Heart left ventricle (tissue), 16 donors: ENCODE measurements around the gene NKX3-2. TPM values are rescaled to one million over a fixed set of nuclear protein-coding genes. Genes with fewer than 3 reads are reported as not detected.

Experiments
- ATAC-seq, 4 donors: fragments of 200-7000 bp; cut with Tn5 transposase; one replicate each; pipeline ENCODE4 v1.9.1; 2020 to 2022; ENCODE audit warnings: moderate library complexity in 4 of 4, mild to moderate bottlenecking in 3 of 4, moderate number of reproducible peaks in 1 of 4
- DNase-seq, 5 donors: peaks; one replicate each; pipeline ENCODE4 v3.0.0-alpha.2; 2020
- H3K27ac ChIP-seq, 12 donors: fragments of 200-600 bp; sonication (generic) in 4 of 12; one replicate each; pipeline versions ENCODE4 v1.5.0 to v1.8.0; 2016 to 2022; ENCODE audit warnings: mild to moderate bottlenecking in 2 of 12
- H3K27me3 ChIP-seq, 9 donors: fragments of 200-600 bp; sonication (generic) in 2 of 9; one replicate each; pipeline versions ENCODE4 v1.5.1 to v1.8.0; 2016 to 2022; ENCODE audit warnings: mild to moderate bottlenecking in 3 of 9
- H3K36me3 ChIP-seq, 9 donors: fragments of 200-600 bp; sonication (generic) in 2 of 9; one replicate each; pipeline versions ENCODE4 v1.5.0 to v1.8.0; 2018 to 2022; ENCODE audit warnings: mild to moderate bottlenecking in 2 of 9
- H3K4me1 ChIP-seq, 12 donors: fragments of 200-600 bp; sonication (generic) in 4 of 12; one replicate each; pipeline versions ENCODE4 v1.5.0 to v1.8.0; 2016 to 2022; ENCODE audit warnings: mild to moderate bottlenecking in 3 of 12
- H3K4me3 ChIP-seq, 12 donors: fragments of 200-600 bp; sonication (generic) in 4 of 12; one replicate each; pipeline versions ENCODE4 v1.5.0 to v1.8.0; 2017 to 2022; ENCODE audit warnings: mild to moderate bottlenecking in 9 of 12, moderate library complexity in 4 of 12
- H3K9me3 ChIP-seq, 12 donors: fragments of 200-600 bp; sonication (generic) in 4 of 12; one replicate each; pipeline versions ENCODE4 v1.5.0 to v1.8.0; 2016 to 2022; ENCODE audit warnings: mild to moderate bottlenecking in 1 of 12
- CTCF ChIP-seq, 12 donors: fragments of 200-600 bp; sonication (generic) in 4 of 12; IDR thresholded peaks; one replicate each; pipeline versions ENCODE4 v1.5.0 to v1.8.0; 2018 to 2022; ENCODE audit warnings: antibody characterized with exemption in 12 of 12, mild to moderate bottlenecking in 5 of 12
- POLR2A ChIP-seq, 2 donors: fragments of 450-650 bp; IDR thresholded peaks; one replicate each; pipeline ENCODE4 v1.6.1; 2017; ENCODE audit warnings: antibody characterized with exemption in 2 of 2, mild to moderate bottlenecking in 2 of 2, moderate library complexity in 2 of 2
- WGBS, 4 donors: extraction: QIAGEN DNeasy Blood & Tissue Kit in 2 of 4; methylation state at CpG; one replicate each; pipeline versions ENCODE4 v1.1.5 to v1.1.7; 2013 to 2018; 5-methylcytosine and 5-hydroxymethylcytosine counted together
- intact Hi-C, 10 donors: fragments of 100-400 bp; cut with DNase I; formaldehyde crosslinking; loops; one replicate each; pipeline versions ENCODE4 v1.11.1 to v1.14.2; 2022
- polyA plus RNA-seq, 2 donors: library from polyadenylated mRNA; stranded (reverse); fragments of 200-250 nt; gene quantifications; one replicate each; pipeline ENCODE4 v1.2.3, GENCODE V29; 2013
- total RNA-seq, 9 donors: library from RNA; depleted of rRNA in 2 of 9; stranded (reverse); fragments of >200 nt in 2 of 9; fragmentation: NEBNext Ultra II Directional in 3 of 9; extraction: Animal tissue kit (Norgen Biotek cat#: 25700) in 3 of 9; gene quantifications; one replicate each; pipeline versions ENCODE4 v1.1.0 to v1.2.4, GENCODE V29; 2016 to 2023
- donor health status: ischemic (EF 13 %, LVEDD 7.1; RV severe dilation, severe dysfunction).
- donor health status: healthy with polysubstance abuse.
- donor health status: DM: no; HTN: yes; CAD: no.
- donor health status: DM: no; HTN: no; CAD: no.
- donor health status: ischemic (EF 25% LVEDD 6.9; RV normal size, moderate dysfunction).
- donor health status: ischemic (EF 25% LVEDD 5.7; RV mildly dilated, moderate dysfunction).
- donor health status: healthy.
- donor health status: DM: yes; HTN: yes; CAD: no.
- donor health status: ischemic (EF 35%, LVEDD 5.7; RV mildly dilated, moderate dysfunction).
- donor health status: nonischemic (EF 11% LVEDD 7.7; RV severe dilation, severe dysfunction).
- donor health status: DM: yes; HTN: yes; CAD: no.
- donor health status: PGD.
- donor health status: ischemic (EF 29% LVEDD 5.4; RV normal size, mild dysfunction).
- donor health status: nonischemic (EF 23%, LVEDD 6.1; RV moderate dilation, normal function).

NKX3-2 gene
- total and polyA plus RNA-seq, 11 donors = 0.11 to 0.25 (median 0.16) TPM; not detected in 8

GRCh38 chr4:13533670-13534343 lies 10.5 kb downstream of the NKX3-2 start:
- intact Hi-C loops = no loop called here
- H3K4me3 ChIP-seq = no peak overlapping the region
- H3K27me3 ChIP-seq = peaks cover 67 to 99% (median 96%) of the 10 kb centered on the region in 9 donors
- no peak overlapping the region for H3K27ac ChIP-seq
- ATAC-seq = no peak
- no peak for TF ChIP-seq POLR2A (IDR thresholded peaks at IDR 0.05)
- TF ChIP-seq CTCF (IDR thresholded peaks at IDR 0.05) = no peak
- no peaks in the 10 kb centered on the region for H3K9me3 ChIP-seq
- 7 to 10% (median 8%) methylated on average over 12 to 13 of the region's 13 CpGs for WGBS, 4 donors
- peaks cover 0 to 27% (median 1%) of the 10 kb centered on the region in 12 donors for H3K4me1 ChIP-seq
- no peak for DNase-seq
- no peaks in the 10 kb centered on the region for H3K36me3 ChIP-seq

- Histone ChIP-seq H3K4me3 (no peak overlapping the region), H3K4me1 (peaks cover 0 to 31% (median 4%) of the 10 kb centered on the region in 12 donors), H3K27me3 (peaks cover 65 to 99% (median 96%) of the 10 kb centered on the region in 9 donors), H3K9me3 (no peaks in the 10 kb centered on the region), H3K36me3 (no peaks in the 10 kb centered on the region), H3K27ac (no peak overlapping the region)
- ATAC-seq (no peak), DNase-seq (no peak)
- intact Hi-C loops = no loop called here
- TF ChIP-seq CTCF (IDR thresholded peaks at IDR 0.05) (no peak), POLR2A (IDR thresholded peaks at IDR 0.05) (no peak)
- 18 to 22% (median 21%) methylated on average over 8 of the region's 8 CpGs for WGBS, 4 donors
Measured at GRCh38 chr4:13531625-13531998, 12.7 kb downstream of the NKX3-2 start.

- TF ChIP-seq POLR2A (IDR thresholded peaks at IDR 0.05) (no peak), CTCF (IDR thresholded peaks at IDR 0.05) (no peak)
- Histone ChIP-seq H3K36me3 (no peaks in the 10 kb centered on the region), H3K4me3 (no peak overlapping the region), H3K9me3 (no peaks in the 10 kb centered on the region), H3K27ac (no peak overlapping the region), H3K4me1 (peaks cover 0 to 31% (median 4%) of the 10 kb centered on the region in 12 donors), H3K27me3 (peaks cover 63 to 99% (median 96%) of the 10 kb centered on the region in 9 donors)
- 4 to 5% (median 4%) methylated on average over 35 of the region's 35 CpGs for WGBS, 4 donors
- ATAC-seq (no peak), DNase-seq (no peak)
- intact Hi-C loops = no loop called here
Measured at GRCh38 chr4:13530823-13531624, 13.3 kb downstream of the NKX3-2 start.
